Fibroblast of lung (primary cell): ENCODE measurements around the gene MRFAP1L1.

Source experiments
- CTCF ChIP-seq, 2 donors: IDR thresholded peaks in 1 of 2; conservative IDR thresholded peaks in 1 of 2; 1 replicate in 1 of 2; 2 replicates in 1 of 2; pipeline ENCODE4 v1.5.1; 2011 to 2012; ENCODE audit warnings: low read length in 2 of 2, control low read depth in 1 of 2, inconsistent platforms in 1 of 2, low read depth in 1 of 2, mild to moderate bottlenecking in 1 of 2
- EZH2 ChIP-seq: IDR thresholded peaks from 2 replicates; pipeline ENCODE4 v1.5.1; 2012; ENCODE audit warnings: low read length, control low read depth, mild to moderate bottlenecking; ENCODE audit errors: missing control alignments

- TF ChIP-seq CTCF (conservative IDR thresholded peaks at IDR 0.05 in 1 of 2, IDR thresholded peaks at IDR 0.05 in 1 of 2; ENCODE audit: low read depth in 1 of 2, low read length in 2 of 2) (no peak), EZH2 (no peak)
Observed at GRCh38 chr4:6710282-6710681, 617 bp upstream of the MRFAP1L1 start.
